ENCODE data around the gene CCL17.

GRCh38 chr16:57392694-57393093 is 11.9 kb upstream of the CCL17 start:
- TF ChIP-seq EZH2 (IDR thresholded peaks at IDR 0.05) (no peak), POLR2AphosphoS5 (IDR thresholded peaks at IDR 0.05; ENCODE audit: borderline replicate concordance, low read depth, low read length) (no peak), FOXP2 (optimal IDR thresholded peaks at IDR 0.05; ENCODE audit: control extremely low read depth, extremely low read length, insufficient read depth) (no peak)

All from SK-N-MC (cell line).